Measurements from ENCODE around the gene FHOD1.

FHOD1 gene

DNA sequence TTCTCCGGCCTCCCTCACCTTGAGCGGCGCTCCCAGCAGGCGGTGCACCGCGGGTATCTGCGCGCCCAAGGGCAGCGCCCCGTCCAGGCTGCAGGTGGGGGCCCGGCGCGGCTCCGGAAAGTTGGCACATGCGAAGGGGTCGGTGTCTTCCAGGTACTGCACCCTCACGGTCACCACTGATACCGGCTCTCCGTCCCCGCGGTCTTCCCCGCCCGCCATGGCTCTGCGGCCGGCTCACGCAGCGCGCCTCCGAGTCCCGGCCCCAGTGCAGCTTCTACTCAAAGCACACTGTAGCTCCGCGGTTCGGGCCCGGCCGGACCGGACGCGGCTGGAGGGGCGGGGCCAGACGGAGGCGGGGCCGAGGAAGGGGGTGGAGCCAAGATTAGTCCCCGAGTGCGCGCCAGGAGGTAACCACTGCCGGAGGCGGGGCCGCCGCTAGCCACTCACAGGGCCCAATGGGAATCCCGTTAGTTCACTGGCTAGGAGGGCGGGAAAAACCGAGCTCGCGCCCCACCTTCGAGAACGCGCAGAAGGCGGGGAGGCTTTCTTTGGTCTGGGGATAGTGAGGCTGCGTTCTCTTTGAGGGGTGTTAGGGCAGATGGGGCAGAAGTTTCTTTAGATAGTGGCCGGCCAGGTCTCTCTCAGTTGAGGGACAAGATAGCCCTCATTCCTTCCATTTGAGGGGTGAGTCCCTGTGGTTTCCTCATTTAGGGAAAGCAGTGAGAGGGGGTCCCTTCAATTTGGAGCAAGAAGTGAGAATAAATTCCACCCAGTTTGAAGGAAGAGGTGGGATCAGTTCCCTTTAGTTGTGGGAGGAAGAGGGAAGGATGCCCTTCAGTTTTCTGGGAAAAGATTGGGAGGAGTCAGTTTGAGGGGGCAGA, at the start of gene FHOD1 (continued):
- TF ChIP-seq ZNF555 (tag by site-specific recombination; conservative IDR thresholded peaks at IDR 0.05) = no peak
- 0 out of 2 replicates have a peak, but pooled peaks have one; percentile 7 for TF ChIP-seq ZNF10 (tag by site-specific recombination; IDR thresholded peaks at IDR 0.05)
- TF ChIP-seq, protein P1, sequence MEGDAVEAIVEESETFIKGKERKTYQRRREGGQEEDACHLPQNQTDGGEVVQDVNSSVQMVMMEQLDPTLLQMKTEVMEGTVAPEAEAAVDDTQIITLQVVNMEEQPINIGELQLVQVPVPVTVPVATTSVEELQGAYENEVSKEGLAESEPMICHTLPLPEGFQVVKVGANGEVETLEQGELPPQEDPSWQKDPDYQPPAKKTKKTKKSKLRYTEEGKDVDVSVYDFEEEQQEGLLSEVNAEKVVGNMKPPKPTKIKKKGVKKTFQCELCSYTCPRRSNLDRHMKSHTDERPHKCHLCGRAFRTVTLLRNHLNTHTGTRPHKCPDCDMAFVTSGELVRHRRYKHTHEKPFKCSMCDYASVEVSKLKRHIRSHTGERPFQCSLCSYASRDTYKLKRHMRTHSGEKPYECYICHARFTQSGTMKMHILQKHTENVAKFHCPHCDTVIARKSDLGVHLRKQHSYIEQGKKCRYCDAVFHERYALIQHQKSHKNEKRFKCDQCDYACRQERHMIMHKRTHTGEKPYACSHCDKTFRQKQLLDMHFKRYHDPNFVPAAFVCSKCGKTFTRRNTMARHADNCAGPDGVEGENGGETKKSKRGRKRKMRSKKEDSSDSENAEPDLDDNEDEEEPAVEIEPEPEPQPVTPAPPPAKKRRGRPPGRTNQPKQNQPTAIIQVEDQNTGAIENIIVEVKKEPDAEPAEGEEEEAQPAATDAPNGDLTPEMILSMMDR (tag by site-specific recombination; IDR thresholded peaks at IDR 0.05) = no peak; the same call in 1 of the 2 replicates
- no peak for TF ChIP-seq ZNF707 (tag by site-specific recombination; IDR thresholded peaks at IDR 0.05)
- TF ChIP-seq, protein P2, sequence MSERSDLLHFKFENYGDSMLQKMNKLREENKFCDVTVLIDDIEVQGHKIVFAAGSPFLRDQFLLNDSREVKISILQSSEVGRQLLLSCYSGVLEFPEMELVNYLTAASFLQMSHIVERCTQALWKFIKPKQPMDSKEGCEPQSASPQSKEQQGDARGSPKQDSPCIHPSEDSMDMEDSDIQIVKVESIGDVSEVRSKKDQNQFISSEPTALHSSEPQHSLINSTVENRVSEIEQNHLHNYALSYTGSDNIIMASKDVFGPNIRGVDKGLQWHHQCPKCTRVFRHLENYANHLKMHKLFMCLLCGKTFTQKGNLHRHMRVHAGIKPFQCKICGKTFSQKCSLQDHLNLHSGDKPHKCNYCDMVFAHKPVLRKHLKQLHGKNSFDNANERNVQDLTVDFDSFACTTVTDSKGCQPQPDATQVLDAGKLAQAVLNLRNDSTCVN (tag by site-specific recombination; optimal IDR thresholded peaks at IDR 0.05) = peak; percentile 92
- peak; percentile 96 for TF ChIP-seq PRDM1 (tag by site-specific recombination; IDR thresholded peaks at IDR 0.05)
- no peak for TF ChIP-seq ZNF112 (tag by site-specific recombination; IDR thresholded peaks at IDR 0.05)
- TF ChIP-seq ZNF16 (tag by site-specific recombination; IDR thresholded peaks at IDR 0.05; ENCODE audit: low read depth) = no peak
- TF ChIP-seq WT1 (tag by site-specific recombination; IDR thresholded peaks at IDR 0.05) = no peak
- TF ChIP-seq, protein P3, sequence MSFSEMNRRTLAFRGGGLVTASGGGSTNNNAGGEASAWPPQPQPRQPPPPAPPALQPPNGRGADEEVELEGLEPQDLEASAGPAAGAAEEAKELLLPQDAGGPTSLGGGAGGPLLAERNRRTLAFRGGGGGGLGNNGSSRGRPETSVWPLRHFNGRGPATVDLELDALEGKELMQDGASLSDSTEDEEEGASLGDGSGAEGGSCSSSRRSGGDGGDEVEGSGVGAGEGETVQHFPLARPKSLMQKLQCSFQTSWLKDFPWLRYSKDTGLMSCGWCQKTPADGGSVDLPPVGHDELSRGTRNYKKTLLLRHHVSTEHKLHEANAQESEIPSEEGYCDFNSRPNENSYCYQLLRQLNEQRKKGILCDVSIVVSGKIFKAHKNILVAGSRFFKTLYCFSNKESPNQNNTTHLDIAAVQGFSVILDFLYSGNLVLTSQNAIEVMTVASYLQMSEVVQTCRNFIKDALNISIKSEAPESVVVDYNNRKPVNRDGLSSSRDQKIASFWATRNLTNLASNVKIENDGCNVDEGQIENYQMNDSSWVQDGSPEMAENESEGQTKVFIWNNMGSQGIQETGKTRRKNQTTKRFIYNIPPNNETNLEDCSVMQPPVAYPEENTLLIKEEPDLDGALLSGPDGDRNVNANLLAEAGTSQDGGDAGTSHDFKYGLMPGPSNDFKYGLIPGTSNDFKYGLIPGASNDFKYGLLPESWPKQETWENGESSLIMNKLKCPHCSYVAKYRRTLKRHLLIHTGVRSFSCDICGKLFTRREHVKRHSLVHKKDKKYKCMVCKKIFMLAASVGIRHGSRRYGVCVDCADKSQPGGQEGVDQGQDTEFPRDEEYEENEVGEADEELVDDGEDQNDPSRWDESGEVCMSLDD (tag by site-specific recombination; IDR thresholded peaks at IDR 0.05) = peak; percentile 93; the same call in 1 of the 2 replicates
- peak; percentile 64 for TF ChIP-seq ZBTB20 (tag by site-specific recombination; IDR thresholded peaks at IDR 0.05)
- TF ChIP-seq, protein P4, sequence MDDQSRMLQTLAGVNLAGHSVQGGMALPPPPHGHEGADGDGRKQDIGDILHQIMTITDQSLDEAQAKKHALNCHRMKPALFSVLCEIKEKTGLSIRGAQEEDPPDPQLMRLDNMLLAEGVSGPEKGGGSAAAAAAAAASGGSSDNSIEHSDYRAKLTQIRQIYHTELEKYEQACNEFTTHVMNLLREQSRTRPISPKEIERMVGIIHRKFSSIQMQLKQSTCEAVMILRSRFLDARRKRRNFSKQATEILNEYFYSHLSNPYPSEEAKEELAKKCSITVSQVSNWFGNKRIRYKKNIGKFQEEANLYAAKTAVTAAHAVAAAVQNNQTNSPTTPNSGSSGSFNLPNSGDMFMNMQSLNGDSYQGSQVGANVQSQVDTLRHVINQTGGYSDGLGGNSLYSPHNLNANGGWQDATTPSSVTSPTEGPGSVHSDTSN (CRISPR knock-in tag; IDR thresholded peaks at IDR 0.05) = peak; percentile 66; the same call in 1 of the 2 replicates
- 0 out of 2 replicates have a peak, but pooled peaks have one; percentile 45 for TF ChIP-seq ZNF391 (tag by site-specific recombination; IDR thresholded peaks at IDR 0.05; ENCODE audit: borderline replicate concordance, low read depth)
- TF ChIP-seq SP7 (tag by site-specific recombination; IDR thresholded peaks at IDR 0.05) = 0 out of 2 replicates have a peak, but pooled peaks have one; percentile 30
- no peak for TF ChIP-seq ZNF302 (tag by site-specific recombination; IDR thresholded peaks at IDR 0.05; ENCODE audit: low read depth)
- no peak for TF ChIP-seq ZNF792 (tag by site-specific recombination; IDR thresholded peaks at IDR 0.05)
- TF ChIP-seq, protein P5, sequence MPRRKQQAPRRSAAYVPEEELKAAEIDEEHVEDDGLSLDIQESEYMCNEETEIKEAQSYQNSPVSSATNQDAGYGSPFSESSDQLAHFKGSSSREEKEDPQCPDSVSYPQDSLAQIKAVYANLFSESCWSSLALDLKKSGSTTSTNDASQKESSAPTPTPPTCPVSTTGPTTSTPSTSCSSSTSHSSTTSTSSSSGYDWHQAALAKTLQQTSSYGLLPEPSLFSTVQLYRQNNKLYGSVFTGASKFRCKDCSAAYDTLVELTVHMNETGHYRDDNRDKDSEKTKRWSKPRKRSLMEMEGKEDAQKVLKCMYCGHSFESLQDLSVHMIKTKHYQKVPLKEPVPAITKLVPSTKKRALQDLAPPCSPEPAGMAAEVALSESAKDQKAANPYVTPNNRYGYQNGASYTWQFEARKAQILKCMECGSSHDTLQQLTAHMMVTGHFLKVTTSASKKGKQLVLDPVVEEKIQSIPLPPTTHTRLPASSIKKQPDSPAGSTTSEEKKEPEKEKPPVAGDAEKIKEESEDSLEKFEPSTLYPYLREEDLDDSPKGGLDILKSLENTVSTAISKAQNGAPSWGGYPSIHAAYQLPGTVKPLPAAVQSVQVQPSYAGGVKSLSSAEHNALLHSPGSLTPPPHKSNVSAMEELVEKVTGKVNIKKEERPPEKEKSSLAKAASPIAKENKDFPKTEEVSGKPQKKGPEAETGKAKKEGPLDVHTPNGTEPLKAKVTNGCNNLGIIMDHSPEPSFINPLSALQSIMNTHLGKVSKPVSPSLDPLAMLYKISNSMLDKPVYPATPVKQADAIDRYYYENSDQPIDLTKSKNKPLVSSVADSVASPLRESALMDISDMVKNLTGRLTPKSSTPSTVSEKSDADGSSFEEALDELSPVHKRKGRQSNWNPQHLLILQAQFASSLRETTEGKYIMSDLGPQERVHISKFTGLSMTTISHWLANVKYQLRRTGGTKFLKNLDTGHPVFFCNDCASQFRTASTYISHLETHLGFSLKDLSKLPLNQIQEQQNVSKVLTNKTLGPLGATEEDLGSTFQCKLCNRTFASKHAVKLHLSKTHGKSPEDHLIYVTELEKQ (tag by site-specific recombination; IDR thresholded peaks at IDR 0.05; ENCODE audit: borderline replicate concordance) = no peak
- TF ChIP-seq ZNF514 (tag by site-specific recombination; IDR thresholded peaks at IDR 0.05) = no peak
- TF ChIP-seq KLF10 (tag by site-specific recombination; IDR thresholded peaks at IDR 0.05) = peak; percentile 97
- TF ChIP-seq ZIC2 (tag by site-specific recombination; IDR thresholded peaks at IDR 0.05) = peak; percentile 59
- no peak for TF ChIP-seq ZNF133 (tag by site-specific recombination; IDR thresholded peaks at IDR 0.05)
- TF ChIP-seq, protein P6, sequence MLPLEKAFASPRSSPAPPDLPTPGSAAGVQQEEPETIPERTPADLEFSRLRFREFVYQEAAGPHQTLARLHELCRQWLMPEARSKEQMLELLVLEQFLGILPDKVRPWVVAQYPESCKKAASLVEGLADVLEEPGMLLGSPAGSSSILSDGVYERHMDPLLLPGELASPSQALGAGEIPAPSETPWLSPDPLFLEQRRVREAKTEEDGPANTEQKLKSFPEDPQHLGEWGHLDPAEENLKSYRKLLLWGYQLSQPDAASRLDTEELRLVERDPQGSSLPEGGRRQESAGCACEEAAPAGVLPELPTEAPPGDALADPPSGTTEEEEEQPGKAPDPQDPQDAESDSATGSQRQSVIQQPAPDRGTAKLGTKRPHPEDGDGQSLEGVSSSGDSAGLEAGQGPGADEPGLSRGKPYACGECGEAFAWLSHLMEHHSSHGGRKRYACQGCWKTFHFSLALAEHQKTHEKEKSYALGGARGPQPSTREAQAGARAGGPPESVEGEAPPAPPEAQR (tag by site-specific recombination; IDR thresholded peaks at IDR 0.05) = no peak
- no peak for TF ChIP-seq ZNF19 (tag by site-specific recombination; IDR thresholded peaks at IDR 0.05; ENCODE audit: low read depth)
- TF ChIP-seq GLIS1 (tag by site-specific recombination; IDR thresholded peaks at IDR 0.05) = peak; percentile 78
- no peak for TF ChIP-seq HOXC10 (CRISPR knock-in tag; IDR thresholded peaks at IDR 0.05)
- no peak for TF ChIP-seq ZNF184 (tag by site-specific recombination; IDR thresholded peaks at IDR 0.05)
- TF ChIP-seq ZFP41 (tag by site-specific recombination; IDR thresholded peaks at IDR 0.05; ENCODE audit: borderline replicate concordance) = no peak
- no peak for TF ChIP-seq ZNF221 (tag by site-specific recombination; IDR thresholded peaks at IDR 0.05; ENCODE audit: borderline replicate concordance)

All from HEK293 (cell line).